GM10266 (cell line): ENCODE measurements around the gene TAS2R60.
"Not testable (repeated sequence)": the region's sequence is repeated elsewhere in the genome, so short reads cannot be mapped to it uniquely, and the experiment has no call there.

Experiments used
- DNase-seq: peaks from one replicate; pipeline ENCODE4 v3.0.0; 2012; ENCODE audit errors: extremely low spot score
- CTCF ChIP-seq: IDR thresholded peaks from 2 replicates; pipeline ENCODE4 v1.5.1; 2012; ENCODE audit warnings: mild to moderate bottlenecking, low read depth; ENCODE audit not compliant: control insufficient read depth, insufficient read depth; ENCODE audit errors: missing control alignments

The TAS2R60 gene

GRCh38 chr7:143413123-143413522, 30.1 kb upstream of the TAS2R60 start:
- no peak for DNase-seq
- no peak for TF ChIP-seq CTCF

- DNase-seq, result not testable (repeated sequence)
Measured at GRCh38 chr7:143415209-143415608, 28.0 kb upstream of the TAS2R60 start.

GRCh38 chr7:143415742-143416397, 27.4 kb upstream of the TAS2R60 start:
- no peak for TF ChIP-seq CTCF
- no peak for DNase-seq

- peak; percentile 59 for TF ChIP-seq CTCF
- DNase-seq, result peak; percentile 77
Measured at GRCh38 chr7:143416565-143417149, 26.6 kb upstream of the TAS2R60 start.

- TF ChIP-seq CTCF, result no peak
- no peak for DNase-seq
Measured at GRCh38 chr7:143417734-143418383, 25.4 kb upstream of the TAS2R60 start.

GRCh38 chr7:143418681-143419458, 24.4 kb upstream of the TAS2R60 start:
- no peak for DNase-seq
- no peak for TF ChIP-seq CTCF

GRCh38 chr7:143419880-143420279, 23.4 kb upstream of the TAS2R60 start:
- DNase-seq, result no peak
- no peak for TF ChIP-seq CTCF

GRCh38 chr7:143420624-143421023, 22.6 kb upstream of the TAS2R60 start:
- DNase-seq, result not testable (repeated sequence)
